CD4-positive, alpha-beta T cell (primary cell): ENCODE data around the gene TTC9B. TPM values are rescaled to one million over a fixed set of nuclear protein-coding genes. Genes with fewer than 3 reads are reported as not detected.

ENCODE experiments used
- ATAC-seq: fragments of 200-7000 bp; cut with Tn5 transposase; one replicate; pipeline ENCODE4 v1.10.0; 2022; ENCODE audit warnings: mild to moderate bottlenecking; ENCODE audit not compliant: poor library complexity
- CTCF ChIA-PET: fragments of 350-600 bp; sonication (Branson Sonifier 250); formaldehyde crosslinking; loops from one replicate; lab custom pipeline; 2021; ENCODE audit warnings: antibody characterized with exemption, inconsistent platforms; lab: Charles Lee
- POLR2A ChIA-PET: fragments of 350-600 bp; sonication (Branson Sonifier 250); formaldehyde crosslinking; loops from one replicate; lab custom pipeline; 2021; ENCODE audit warnings: antibody characterized with exemption, inconsistent platforms; lab: Charles Lee
- DNase-seq, 14 experiments: peaks; one replicate each; pipeline ENCODE4 v3.0.0-alpha.2; 2013 to 2020; ENCODE audit warnings: mixed read lengths in 2 of 14
- H3K27ac ChIP-seq, 2 donors: one replicate each; pipeline versions ENCODE4 v1.5.1 to v1.7.0; 2013; ENCODE audit warnings: low read length in 2 of 2, low read depth in 1 of 2, mild to moderate bottlenecking in 1 of 2
- H3K27me3 ChIP-seq, 2 experiments: 1 replicate in 1 of 2; 2 replicates in 1 of 2; pipeline versions ENCODE4 v1.6.1 to v1.7.0; 2013; ENCODE audit warnings: low read length in 2 of 2, control low read depth in 1 of 2, mild to moderate bottlenecking in 1 of 2, moderate library complexity in 1 of 2; ENCODE audit not compliant: insufficient read depth in 2 of 2, control insufficient read depth in 1 of 2
- H3K36me3 ChIP-seq: one replicate; pipeline ENCODE4 v1.6.1; 2013; ENCODE audit warnings: low read length, control low read depth; ENCODE audit not compliant: insufficient read depth
- H3K4me1 ChIP-seq: one replicate; pipeline ENCODE4 v1.6.1; 2013; ENCODE audit warnings: low read length, control low read depth; ENCODE audit not compliant: insufficient read depth
- H3K4me3 ChIP-seq: one replicate; pipeline ENCODE4 v1.5.1; 2013; ENCODE audit warnings: mild to moderate bottlenecking, low read length, moderate library complexity
- H3K9me3 ChIP-seq, 2 experiments: 1 replicate in 1 of 2; 2 replicates in 1 of 2; pipeline versions ENCODE4 v1.6.1 to v1.7.0; 2013; ENCODE audit warnings: low read length in 2 of 2, mild to moderate bottlenecking in 2 of 2, control low read depth in 1 of 2, moderate library complexity in 1 of 2; ENCODE audit not compliant: control insufficient read depth in 1 of 2, insufficient read depth in 1 of 2
- H3K27ac Mint-ChIP-seq: one replicate; pipeline ENCODE4 v1.8.0; 2020; ENCODE audit warnings: mixed read lengths
- H3K27me3 Mint-ChIP-seq: one replicate; pipeline ENCODE4 v1.8.0; 2021; ENCODE audit warnings: mixed read lengths
- H3K36me3 Mint-ChIP-seq: one replicate; pipeline ENCODE4 v1.8.0; 2021; ENCODE audit warnings: low read depth, mixed read lengths
- H3K4me1 Mint-ChIP-seq: one replicate; pipeline ENCODE4 v1.8.0; 2021; ENCODE audit warnings: low read depth, mixed read lengths
- H3K4me3 Mint-ChIP-seq: one replicate; pipeline ENCODE4 v1.8.0; 2020; ENCODE audit warnings: mild to moderate bottlenecking, mixed read lengths
- H3K9me3 Mint-ChIP-seq: one replicate; pipeline ENCODE4 v1.8.0; 2020; ENCODE audit warnings: mixed read lengths
- CTCF ChIP-seq: fragments of 200-600 bp; IDR thresholded peaks from one replicate; pipeline ENCODE4 v1.8.0; 2022; ENCODE audit warnings: antibody characterized with exemption, mild to moderate bottlenecking
- intact Hi-C, 2 experiments: fragments of 100-400 bp; cut with DNase I in 1 of 2; cut with micrococcal nuclease in 1 of 2; formaldehyde crosslinking; loops; one replicate each; pipeline versions ENCODE4 v1.15.1 to v1.9.0; 2023 to 2025; cut with DNase I, micrococcal nuclease
- total RNA-seq, 174 experiments: library from RNA in 2 of 174; stranded (reverse) in 2 of 174; gene quantifications; one replicate each; pipeline ENCODE4 v1.2.3 and lab custom pipeline; 2021 to 2026

TTC9B gene
- total RNA-seq, 2 experiments from 2014 or later = not detected

GRCh38 chr19:40213882-40214570 lies 4.2 kb downstream of the TTC9B start:
- DNase-seq (no peak), ATAC-seq (no peak)
- POLR2A ChIA-PET = no interaction called here
- Histone ChIP-seq H3K36me3 (peaks cover 5% of the 10 kb centered on the region), H3K4me3 (no peak overlapping the region), H3K9me3 (peaks cover 0 to 9% of the 10 kb centered on the region in 2 experiments), H3K4me1 (peaks cover 9% of the 10 kb centered on the region), H3K27me3 (peaks cover 22 to 30% of the 10 kb centered on the region in 2 experiments), H3K27ac (no peak overlapping the region)
- Mint-ChIP-seq H3K4me3 (no peak overlapping the region), H3K27ac (no peak overlapping the region), H3K27me3 (peaks cover 27% of the 10 kb centered on the region), H3K36me3 (peaks cover 20% of the 10 kb centered on the region), H3K9me3 (no peaks in the 10 kb centered on the region), H3K4me1 (no peaks in the 10 kb centered on the region)
- no peak for TF ChIP-seq CTCF
- CTCF ChIA-PET = no interaction called here
- intact Hi-C loops = no loop called here

- Mint-ChIP-seq H3K9me3 (no peaks in the 10 kb centered on the region), H3K27ac (no peak overlapping the region), H3K4me1 (no peaks in the 10 kb centered on the region), H3K36me3 (peaks cover 20% of the 10 kb centered on the region), H3K27me3 (peaks cover 20% of the 10 kb centered on the region), H3K4me3 (no peak overlapping the region)
- ATAC-seq = no peak
- POLR2A ChIA-PET = no interaction called here
- Histone ChIP-seq H3K27me3 (peaks cover 17 to 25% of the 10 kb centered on the region in 2 experiments), H3K4me1 (peaks cover 9% of the 10 kb centered on the region), H3K4me3 (no peak overlapping the region), H3K27ac (no peak overlapping the region), H3K36me3 (peaks cover 5% of the 10 kb centered on the region), H3K9me3 (peaks cover 0 to 9% of the 10 kb centered on the region in 2 experiments)
- CTCF ChIA-PET = no interaction called here
- intact Hi-C loops = no loop called here
- DNase-seq = no peak
- TF ChIP-seq CTCF = no peak
These were observed 4.8 kb downstream of the TTC9B start for GRCh38 chr19:40213251-40213829.

- Mint-ChIP-seq H3K4me1 (no peaks in the 10 kb centered on the region), H3K9me3 (no peaks in the 10 kb centered on the region), H3K27me3 (peaks cover 4% of the 10 kb centered on the region), H3K27ac (no peak overlapping the region), H3K4me3 (no peak overlapping the region), H3K36me3 (peaks cover 20% of the 10 kb centered on the region)
- TF ChIP-seq CTCF = no peak
- DNase-seq (no peak), ATAC-seq (no peak)
- peaks cover 0 to 2% of the 10 kb centered on the region in 2 experiments for H3K27me3 ChIP-seq
- H3K27ac ChIP-seq = no peak overlapping the region
- CTCF ChIA-PET = no interaction called here
- intact Hi-C loops = no loop called here
- no peak overlapping the region for H3K4me3 ChIP-seq
- H3K9me3 ChIP-seq = no peaks in the 10 kb centered on the region
- H3K36me3 ChIP-seq = peaks cover 5% of the 10 kb centered on the region
- no peaks in the 10 kb centered on the region for H3K4me1 ChIP-seq
- POLR2A ChIA-PET = no interaction called here
These were observed 7.3 kb downstream of the TTC9B start for GRCh38 chr19:40210889-40211288.
